Measurements from ENCODE around the gene RBCK1. TPM values are rescaled to one million over a fixed set of nuclear protein-coding genes. Genes with fewer than 3 reads are reported as not detected.

RBCK1 gene
- total and polyA plus RNA-seq, 2 donors (not counting 1 experiment from before 2014, with no cell fraction given): 128 to 135 TPM

- peak overlapping the region; percentile 89 for H3K4me3 Mint-ChIP-seq
Measured at GRCh38 chr20:409697-410559, 1.8 kb downstream of the RBCK1 start.

More at GRCh38 chr20:409697-410559, 1.8 kb downstream of the RBCK1 start:
- TF ChIP-seq CTCF (IDR thresholded peaks at IDR 0.05): no peak
- TF ChIP-seq EZH2 (IDR thresholded peaks at IDR 0.05; ENCODE audit: borderline replicate concordance, insufficient read depth, low read depth, low read length, poor library complexity, severe bottlenecking): no peak
- no peaks in the 10 kb centered on the region for H3K9me3 ChIP-seq (ENCODE audit: control extremely low read depth in 1 of 3, control insufficient read depth in 2 of 3, insufficient read depth in 1 of 3, low read length in 2 of 3)
- intact Hi-C loops (cut with micrococcal nuclease): no loop called here
- H4K20me1 ChIP-seq (ENCODE audit: control insufficient read depth, insufficient read depth, low read length, poor library complexity, severe bottlenecking): peaks cover 27% of the 10 kb centered on the region
- Mint-ChIP-seq H3K27me3 (no peaks in the 10 kb centered on the region), H3K9me3 (ENCODE audit: insufficient read depth) (no peaks in the 10 kb centered on the region), H3K4me1 (peaks cover 45% of the 10 kb centered on the region), H3K27ac (peak overlapping the region; percentile 86)
- H2AFZ ChIP-seq (ENCODE audit: insufficient read depth, low read depth, low read length, poor library complexity, severe bottlenecking): no peak overlapping the region
- no peaks in the 10 kb centered on the region for H3K27me3 ChIP-seq (replicated peaks in 1 of 4; ENCODE audit: control extremely low read depth in 1 of 4, control insufficient read depth in 3 of 4, insufficient read depth in 4 of 4, low read length in 3 of 4)
- H3K27ac ChIP-seq (ENCODE audit: low read length in 2 of 2): peak overlapping the region in 1 of 2 donors; percentile 94
- H3K79me2 ChIP-seq (ENCODE audit: control insufficient read depth, insufficient read depth, low read length): peaks cover 56% of the 10 kb centered on the region
- H3K36me3 ChIP-seq (replicated peaks in 1 of 2; ENCODE audit: control extremely low read depth in 1 of 2, control insufficient read depth in 1 of 2, extremely low read depth in 1 of 2, insufficient read depth in 2 of 2, low read length in 1 of 2): peaks cover 0 to 8% of the 10 kb centered on the region in 2 experiments
- H3K4me3 ChIP-seq (ENCODE audit: control extremely low read depth in 1 of 5, extremely low read depth in 1 of 5, insufficient read depth in 1 of 5, low read depth in 2 of 5, low read length in 4 of 5): peak overlapping the region in 3 of 5 experiments; percentile 13 to 99 (median 96)
- DNase-seq (no peak), ATAC-seq (ENCODE audit: low read depth) (no peak)
- CTCF ChIA-PET: interaction anchor here (0.7 kb wide), 1 partner anchor 20 kb away, joined by 3 read pairs; no protein-coding TSS in a partner anchor
- H3K9ac ChIP-seq (ENCODE audit: low read length): peak overlapping the region; percentile 99
- POLR2A ChIA-PET: interaction anchor here (0.6 kb wide), 1 partner anchor 52 kb away, joined by 5 read pairs; the partner anchor contains the start of gene TBC1D20
- 44% methylated on average over 6 of the region's 14 CpGs for WGBS (ENCODE audit: insufficient coverage)
- H3K4me2 ChIP-seq (replicated peaks; ENCODE audit: low read depth, low read length, poor library complexity, severe bottlenecking): peak overlapping the region; percentile 99
- H3K4me1 ChIP-seq (ENCODE audit: control insufficient read depth in 2 of 2, insufficient read depth in 2 of 2, low read length in 2 of 2): peaks cover 22 to 24% of the 10 kb centered on the region in 2 donors

Measured in B cell (primary cell).